Hepatocyte (in vitro differentiated cells): ENCODE data around the gene LSS. TPM values are rescaled to one million over a fixed set of nuclear protein-coding genes. Genes with fewer than 3 reads are reported as not detected.
"Not testable (repeated sequence)": the region's sequence is repeated elsewhere in the genome, so short reads cannot be mapped to it uniquely, and the experiment has no call there.

ENCODE experiments used
- DNase-seq: peaks from one replicate; pipeline ENCODE4 v3.0.0-alpha.2; 2016; ENCODE audit warnings: low spot score
- H2AFZ ChIP-seq: fragments of 200-600 bp; sonication (generic); 2 replicates; pipeline ENCODE4 v1.6.0; 2016; ENCODE audit warnings: antibody characterized with exemption, mild to moderate bottlenecking
- H3K27ac ChIP-seq: fragments of 200-600 bp; sonication (generic); 2 replicates; pipeline ENCODE4 v1.5.1; 2016; ENCODE audit warnings: mild to moderate bottlenecking
- H3K27me3 ChIP-seq: fragments of 200-600 bp; sonication (generic); 2 replicates; pipeline ENCODE4 v1.6.1; 2016
- H3K36me3 ChIP-seq: fragments of 200-600 bp; sonication (generic); replicated peaks from 2 replicates; pipeline ENCODE4 v1.5.1; 2016; ENCODE audit warnings: low read depth; ENCODE audit not compliant: insufficient read depth
- H3K4me1 ChIP-seq: fragments of 200-600 bp; sonication (generic); 2 replicates; pipeline ENCODE4 v1.5.1; 2016; ENCODE audit warnings: mild to moderate bottlenecking, moderate library complexity; ENCODE audit not compliant: insufficient read depth
- H3K4me2 ChIP-seq: fragments of 200-600 bp; sonication (generic); 2 replicates; pipeline ENCODE4 v1.6.0; 2016
- H3K4me3 ChIP-seq: fragments of 200-600 bp; sonication (generic); 2 replicates; pipeline ENCODE4 v1.5.1; 2016; ENCODE audit warnings: mild to moderate bottlenecking
- H3K79me2 ChIP-seq: fragments of 200-600 bp; sonication (generic); 2 replicates; pipeline ENCODE4 v1.6.0; 2017; ENCODE audit warnings: mild to moderate bottlenecking
- H3K9me2 ChIP-seq: fragments of 200-600 bp; sonication (generic); replicated peaks from 2 replicates; pipeline ENCODE4 v1.6.0; 2017; ENCODE audit warnings: mild to moderate bottlenecking; ENCODE audit not compliant: insufficient read depth
- H3K9me3 ChIP-seq: fragments of 200-600 bp; sonication (generic); 2 replicates; pipeline ENCODE4 v1.5.1; 2016; ENCODE audit warnings: low read depth, mild to moderate bottlenecking
- H4K20me1 ChIP-seq: fragments of 200-600 bp; sonication (generic); 2 replicates; pipeline ENCODE4 v1.6.0; 2016; ENCODE audit warnings: mild to moderate bottlenecking; ENCODE audit not compliant: insufficient read depth, poor library complexity, severe bottlenecking
- EZH2 ChIP-seq: fragments of 200-600 bp; sonication (generic); IDR thresholded peaks from 2 replicates; pipeline ENCODE4 v1.6.1; 2016; ENCODE audit warnings: antibody characterized with exemption, mild to moderate bottlenecking, borderline replicate concordance
- EZH2phosphoT487 ChIP-seq: fragments of 200-600 bp; sonication (generic); IDR thresholded peaks from one replicate; pipeline ENCODE4 v1.6.1; 2018; ENCODE audit warnings: antibody characterized with exemption, mild to moderate bottlenecking, low read depth, moderate library complexity; ENCODE audit not compliant: unreplicated experiment, severe bottlenecking
- WGBS: methylation state at CpG from one replicate; pipeline ENCODE4 v1.1.6; 2016; ENCODE audit warnings: low lambda C conversion rate; ENCODE audit errors: missing lambda C conversion rate; 5-methylcytosine and 5-hydroxymethylcytosine counted together
- polyA plus RNA-seq: library from polyadenylated mRNA; unstranded; fragments of >200 nt; fragmentation: Nextera tagmentation; extraction: Ambion mirVana; gene quantifications from 2 replicates; pipeline ENCODE4 v1.2.1, GENCODE V29; 2016
- total RNA-seq: library from RNA; depleted of rRNA; stranded (reverse); fragments of >200 nt; gene quantifications from 2 replicates; pipeline ENCODE4 v1.2.3, GENCODE V29; 2014
- TF ChIP-seq, protein P1 (sequence below): fragments of 200-600 bp; sonication (generic); IDR thresholded peaks from 2 replicates; pipeline ENCODE4 v1.5.1; 2016; ENCODE audit warnings: antibody characterized with exemption, mild to moderate bottlenecking; ENCODE audit not compliant: poor library complexity

The LSS gene
- total and polyA plus RNA-seq, 2 experiments from 2014 or later = 131 to 146 TPM

DNA sequence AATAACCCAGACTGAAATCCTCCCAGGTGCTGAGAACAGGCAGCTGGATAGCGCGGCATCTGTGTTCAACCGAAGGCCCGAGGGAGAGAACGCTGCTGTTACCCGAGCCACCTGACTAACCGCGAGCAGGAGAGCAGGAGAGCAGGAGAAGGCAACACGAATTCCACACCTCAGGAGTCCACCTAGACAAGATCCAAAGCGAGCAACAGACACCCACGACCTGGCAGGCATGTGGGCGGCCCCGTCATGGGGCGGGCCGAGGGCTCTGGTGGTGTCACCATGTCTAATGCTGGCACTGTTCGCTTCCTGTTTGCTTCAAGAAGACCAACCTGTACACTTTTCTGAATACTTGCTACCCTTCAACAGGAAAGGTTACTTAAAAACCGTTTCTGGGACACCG, 23.4 kb downstream of the LSS start:
- no peaks in the 10 kb centered on the region for H3K4me1 ChIP-seq
- H3K36me3 ChIP-seq = no peaks in the 10 kb centered on the region
- no peak overlapping the region for H2AFZ ChIP-seq
- H3K9me2 ChIP-seq = no peaks in the 10 kb centered on the region
- 95% methylated on average over 18 of the region's 18 CpGs for WGBS
- H3K4me3 ChIP-seq = no peak overlapping the region
- H3K27me3 ChIP-seq = no peaks in the 10 kb centered on the region
- H3K4me2 ChIP-seq = no peak overlapping the region
- H4K20me1 ChIP-seq = no peaks in the 10 kb centered on the region
- H3K79me2 ChIP-seq = peaks cover 2% of the 10 kb centered on the region
- TF ChIP-seq, protein P1, sequence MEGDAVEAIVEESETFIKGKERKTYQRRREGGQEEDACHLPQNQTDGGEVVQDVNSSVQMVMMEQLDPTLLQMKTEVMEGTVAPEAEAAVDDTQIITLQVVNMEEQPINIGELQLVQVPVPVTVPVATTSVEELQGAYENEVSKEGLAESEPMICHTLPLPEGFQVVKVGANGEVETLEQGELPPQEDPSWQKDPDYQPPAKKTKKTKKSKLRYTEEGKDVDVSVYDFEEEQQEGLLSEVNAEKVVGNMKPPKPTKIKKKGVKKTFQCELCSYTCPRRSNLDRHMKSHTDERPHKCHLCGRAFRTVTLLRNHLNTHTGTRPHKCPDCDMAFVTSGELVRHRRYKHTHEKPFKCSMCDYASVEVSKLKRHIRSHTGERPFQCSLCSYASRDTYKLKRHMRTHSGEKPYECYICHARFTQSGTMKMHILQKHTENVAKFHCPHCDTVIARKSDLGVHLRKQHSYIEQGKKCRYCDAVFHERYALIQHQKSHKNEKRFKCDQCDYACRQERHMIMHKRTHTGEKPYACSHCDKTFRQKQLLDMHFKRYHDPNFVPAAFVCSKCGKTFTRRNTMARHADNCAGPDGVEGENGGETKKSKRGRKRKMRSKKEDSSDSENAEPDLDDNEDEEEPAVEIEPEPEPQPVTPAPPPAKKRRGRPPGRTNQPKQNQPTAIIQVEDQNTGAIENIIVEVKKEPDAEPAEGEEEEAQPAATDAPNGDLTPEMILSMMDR = no peak
- no peak for DNase-seq
- H3K9me3 ChIP-seq = no peaks in the 10 kb centered on the region
- H3K27ac ChIP-seq = no peak overlapping the region

GRCh38 chr21:46203203-46203600, 25.4 kb downstream of the LSS start:
- Histone ChIP-seq H3K9me2 (no peaks in the 10 kb centered on the region), H3K79me2 (peaks cover 2% of the 10 kb centered on the region), H2AFZ (no peak overlapping the region), H4K20me1 (no peaks in the 10 kb centered on the region), H3K4me2 (no peak overlapping the region), H3K9me3 (no peaks in the 10 kb centered on the region), H3K4me1 (no peaks in the 10 kb centered on the region), H3K27me3 (no peaks in the 10 kb centered on the region), H3K27ac (no peak overlapping the region), H3K36me3 (no peaks in the 10 kb centered on the region), H3K4me3 (no peak overlapping the region)
- WGBS = 97% methylated on average over 8 of the region's 8 CpGs
- TF ChIP-seq EZH2 (no peak), EZH2phosphoT487 (no peak)
- TF ChIP-seq, protein P1 = no peak
- DNase-seq = no peak

DNA sequence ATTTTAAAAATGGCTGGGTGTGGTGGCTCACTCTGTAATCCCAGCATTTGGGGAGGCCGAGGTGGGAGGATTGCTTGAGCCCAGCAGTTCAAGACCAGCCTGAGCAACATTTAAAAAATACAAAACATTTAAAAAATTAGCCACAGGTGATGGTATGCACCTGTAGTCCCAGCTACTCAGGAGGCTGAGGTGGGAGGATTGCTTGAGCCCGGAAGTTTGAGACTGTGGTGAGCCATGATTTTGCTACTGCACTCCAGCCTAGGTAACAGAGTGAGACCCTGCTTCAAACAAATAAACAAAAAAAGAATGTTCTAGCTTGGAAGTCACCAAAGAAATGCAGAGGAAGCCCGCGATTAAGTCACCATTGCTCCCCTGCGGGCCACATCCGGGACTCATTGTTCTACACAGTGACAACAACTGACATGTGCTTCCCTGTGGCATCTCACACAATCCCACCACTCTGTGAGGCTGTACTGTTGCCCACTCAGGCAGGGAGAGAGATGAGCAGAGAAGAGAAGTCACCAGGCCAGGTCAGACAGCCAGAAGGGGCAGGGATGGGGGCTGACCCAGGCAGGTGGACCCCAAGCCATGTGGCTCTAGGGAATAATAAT, 25.9 kb downstream of the LSS start:
- Histone ChIP-seq H3K27ac (no peak overlapping the region), H3K27me3 (no peaks in the 10 kb centered on the region), H3K79me2 (peaks cover 2% of the 10 kb centered on the region), H3K9me2 (no peaks in the 10 kb centered on the region), H3K4me3 (no peak overlapping the region), H3K36me3 (no peaks in the 10 kb centered on the region), H3K4me2 (no peak overlapping the region), H4K20me1 (no peaks in the 10 kb centered on the region), H2AFZ (no peak overlapping the region), H3K9me3 (no peaks in the 10 kb centered on the region), H3K4me1 (no peaks in the 10 kb centered on the region)
- TF ChIP-seq EZH2 = no peak
- TF ChIP-seq, protein P1 = no peak
- no peak for TF ChIP-seq EZH2phosphoT487
- WGBS = 95% methylated on average over 6 of the region's 6 CpGs
- DNase-seq = no peak

- not testable (repeated sequence) for H2AFZ ChIP-seq, H3K9me2 ChIP-seq, H3K4me2 ChIP-seq, H3K36me3 ChIP-seq, H3K27me3 ChIP-seq, H3K27ac ChIP-seq, H3K79me2 ChIP-seq, H3K4me3 ChIP-seq, DNase-seq, H3K4me1 ChIP-seq, H4K20me1 ChIP-seq, H3K9me3 ChIP-seq
- 77% methylated on average over 2 of the region's 8 CpGs for WGBS
These were observed 27.4 kb downstream of the LSS start for GRCh38 chr21:46200877-46201803.
